GM12801 (cell line): ENCODE measurements around the gene ITGB7.

Experiments used
- TF ChIP-seq, protein P1 (sequence below): IDR thresholded peaks from one replicate; pipeline ENCODE4 v1.5.1; 2011; ENCODE audit warnings: control low read depth; ENCODE audit not compliant: insufficient read length; ENCODE audit errors: extremely low read depth

ITGB7 gene

GRCh38 chr12:53227836-53228235 lies 20.8 kb upstream of the ITGB7 start:
- TF ChIP-seq, protein P1, sequence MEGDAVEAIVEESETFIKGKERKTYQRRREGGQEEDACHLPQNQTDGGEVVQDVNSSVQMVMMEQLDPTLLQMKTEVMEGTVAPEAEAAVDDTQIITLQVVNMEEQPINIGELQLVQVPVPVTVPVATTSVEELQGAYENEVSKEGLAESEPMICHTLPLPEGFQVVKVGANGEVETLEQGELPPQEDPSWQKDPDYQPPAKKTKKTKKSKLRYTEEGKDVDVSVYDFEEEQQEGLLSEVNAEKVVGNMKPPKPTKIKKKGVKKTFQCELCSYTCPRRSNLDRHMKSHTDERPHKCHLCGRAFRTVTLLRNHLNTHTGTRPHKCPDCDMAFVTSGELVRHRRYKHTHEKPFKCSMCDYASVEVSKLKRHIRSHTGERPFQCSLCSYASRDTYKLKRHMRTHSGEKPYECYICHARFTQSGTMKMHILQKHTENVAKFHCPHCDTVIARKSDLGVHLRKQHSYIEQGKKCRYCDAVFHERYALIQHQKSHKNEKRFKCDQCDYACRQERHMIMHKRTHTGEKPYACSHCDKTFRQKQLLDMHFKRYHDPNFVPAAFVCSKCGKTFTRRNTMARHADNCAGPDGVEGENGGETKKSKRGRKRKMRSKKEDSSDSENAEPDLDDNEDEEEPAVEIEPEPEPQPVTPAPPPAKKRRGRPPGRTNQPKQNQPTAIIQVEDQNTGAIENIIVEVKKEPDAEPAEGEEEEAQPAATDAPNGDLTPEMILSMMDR = no peak

- TF ChIP-seq, protein P1 = no peak
Observed at GRCh38 chr12:53227341-53227740, 20.3 kb upstream of the ITGB7 start.

- TF ChIP-seq, protein P1 = no peak
Observed at GRCh38 chr12:53226815-53227214, 19.8 kb upstream of the ITGB7 start.

DNA sequence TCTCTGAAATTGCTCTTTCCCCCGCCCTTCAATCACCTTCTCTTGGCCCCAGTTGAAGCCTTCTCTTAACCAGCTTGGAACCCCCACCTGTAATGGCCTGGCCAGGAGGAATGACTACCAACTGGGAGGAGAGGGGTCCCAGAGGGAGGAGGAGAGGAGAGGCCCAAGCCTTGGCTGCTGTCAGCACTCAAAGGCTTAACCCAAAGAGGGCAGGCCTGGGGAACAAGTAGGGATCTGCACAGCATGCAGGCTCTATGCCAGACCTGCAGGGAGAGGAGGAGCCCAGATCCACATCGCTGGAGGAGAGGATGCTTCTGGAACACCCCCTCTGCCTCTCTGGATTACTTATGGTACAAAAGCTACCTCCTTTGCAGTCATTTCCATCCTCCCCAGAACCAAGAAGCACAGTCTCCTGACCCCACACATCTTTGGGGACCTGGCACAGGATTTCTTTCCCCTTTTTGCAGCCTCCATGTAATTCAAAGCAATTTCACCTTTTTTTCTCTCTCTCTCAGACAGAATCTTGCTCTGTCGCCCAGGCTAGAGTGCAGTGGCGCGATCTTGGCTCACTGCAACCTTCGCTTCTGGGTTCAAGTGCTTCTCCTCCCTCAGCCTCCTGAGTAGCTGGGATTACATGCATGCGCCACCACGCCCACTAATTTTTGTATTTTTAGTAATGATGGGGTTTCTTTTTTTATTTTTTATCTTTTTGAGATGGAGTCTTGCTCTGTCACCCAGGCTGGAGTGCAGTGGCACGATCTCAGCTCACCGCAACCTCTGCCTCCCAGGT lies 18.8 kb upstream of the ITGB7 start:
- TF ChIP-seq, protein P1 = no peak

- TF ChIP-seq, protein P1 = no peak
Observed at GRCh38 chr12:53224897-53225634, 18.0 kb upstream of the ITGB7 start.

GRCh38 chr12:53224061-53224896 lies 17.2 kb upstream of the ITGB7 start:
- TF ChIP-seq, protein P1 = no peak
